ENCODE results near the gene DAD1.

DAD1 gene

GRCh38 chr14:22534547-22534946, 54.5 kb downstream of the DAD1 start:
- no peak for DNase-seq

- no peak for DNase-seq
These were observed 55.2 kb downstream of the DAD1 start for GRCh38 chr14:22533739-22534359.

- DNase-seq = no peak
These were observed 55.8 kb downstream of the DAD1 start for GRCh38 chr14:22533057-22533704.

DNA sequence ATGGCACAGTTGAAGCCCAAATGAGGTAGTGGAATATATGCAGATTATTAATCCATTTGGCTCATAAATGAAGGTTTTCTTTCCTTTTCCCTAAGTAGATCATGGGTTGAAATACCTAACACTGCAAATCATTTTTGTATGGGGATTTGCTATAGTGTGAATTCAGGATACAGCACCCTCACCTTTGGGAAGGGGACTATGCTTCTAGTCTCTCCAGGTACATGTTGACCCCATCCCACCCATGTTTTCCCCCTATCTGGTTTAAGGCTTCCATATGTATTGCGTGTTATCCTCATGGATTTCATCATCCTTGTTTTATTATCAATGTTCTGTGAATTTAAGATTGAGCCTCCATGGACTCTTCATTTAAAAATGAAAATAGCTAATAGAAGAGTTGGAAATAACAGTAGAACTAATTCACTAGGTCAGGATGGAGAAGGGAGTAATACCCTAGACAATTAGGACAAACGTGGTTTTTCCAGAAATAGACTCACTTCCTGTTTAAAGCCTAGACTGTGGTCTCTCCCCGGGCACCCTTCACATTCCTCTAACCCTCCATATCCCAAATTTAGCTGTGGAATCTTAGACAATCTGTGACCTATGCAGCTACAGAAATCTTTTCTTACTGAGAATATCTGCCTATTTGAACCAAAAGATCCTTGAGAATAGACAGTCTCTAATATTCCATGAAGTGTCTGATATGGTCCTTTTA, 56.5 kb downstream of the DAD1 start:
- DNase-seq = no peak

DNA sequence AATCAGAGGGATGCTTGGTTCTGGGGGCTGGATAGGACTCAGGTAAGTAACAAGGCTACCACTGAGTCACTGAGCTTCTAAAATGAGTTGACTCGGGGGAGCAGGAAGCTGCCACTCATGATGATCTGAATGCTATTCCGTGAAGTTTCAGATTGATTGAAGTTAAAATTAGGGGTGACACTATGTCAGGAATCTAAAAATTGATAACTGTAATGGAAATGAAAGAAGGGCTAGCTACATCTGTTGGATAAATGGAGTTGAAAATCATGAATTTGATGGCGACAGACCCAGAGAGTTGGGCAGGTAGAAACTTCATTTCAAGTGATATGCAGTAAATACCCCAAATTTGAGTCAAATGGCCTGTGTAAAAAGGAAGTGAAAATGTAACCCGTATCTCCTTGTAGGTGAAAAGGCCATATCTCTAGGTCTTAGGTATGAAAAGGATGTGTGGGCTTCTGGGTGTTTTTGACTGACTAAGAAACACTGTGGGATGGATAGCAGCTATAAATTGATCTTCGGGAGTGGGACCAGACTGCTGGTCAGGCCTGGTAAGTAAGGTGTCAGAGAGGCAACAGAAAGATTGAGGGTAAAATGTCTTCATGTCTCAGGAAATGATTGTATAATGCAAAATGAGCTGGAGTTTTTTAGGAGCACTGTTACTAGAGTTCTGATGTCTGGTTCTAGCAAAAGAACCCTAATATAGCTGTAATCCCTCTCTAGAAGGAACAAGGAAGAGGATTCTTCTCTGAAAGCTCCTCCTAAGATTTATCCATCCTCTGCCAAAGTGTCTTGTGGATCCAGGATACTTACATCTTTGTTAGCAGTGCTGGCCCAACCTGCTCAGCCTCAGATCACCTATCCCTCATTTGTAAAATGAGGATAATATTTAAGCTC, 57.3 kb downstream of the DAD1 start:
- no peak for DNase-seq

- DNase-seq = no peak
These were observed 58.9 kb downstream of the DAD1 start for GRCh38 chr14:22530127-22530526.

GRCh38 chr14:22526744-22527143, 62.3 kb downstream of the DAD1 start:
- DNase-seq = no peak

GRCh38 chr14:22526218-22526617, 62.8 kb downstream of the DAD1 start:
- DNase-seq = no peak

DNA sequence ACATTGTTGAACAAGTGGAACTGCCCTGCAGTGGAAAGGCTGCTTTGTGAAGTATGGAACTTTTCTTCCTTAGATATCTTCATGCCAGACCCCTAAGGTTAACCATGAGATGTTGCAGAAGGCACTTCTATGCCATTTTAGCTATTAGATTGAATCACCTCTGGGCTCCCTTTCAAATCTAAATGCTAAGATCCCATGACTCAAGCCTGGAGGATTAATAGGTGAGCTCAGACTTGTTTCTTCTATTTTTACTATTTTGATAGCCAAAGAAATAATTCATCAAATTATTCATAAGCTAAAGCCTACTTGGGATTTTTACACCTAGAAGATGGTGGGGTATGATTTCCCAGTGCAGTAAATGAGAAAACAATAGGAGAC, 64.3 kb downstream of the DAD1 start:
- no peak for DNase-seq

GRCh38 chr14:22524115-22524783, 64.8 kb downstream of the DAD1 start:
- DNase-seq = peak; percentile 55

DNA sequence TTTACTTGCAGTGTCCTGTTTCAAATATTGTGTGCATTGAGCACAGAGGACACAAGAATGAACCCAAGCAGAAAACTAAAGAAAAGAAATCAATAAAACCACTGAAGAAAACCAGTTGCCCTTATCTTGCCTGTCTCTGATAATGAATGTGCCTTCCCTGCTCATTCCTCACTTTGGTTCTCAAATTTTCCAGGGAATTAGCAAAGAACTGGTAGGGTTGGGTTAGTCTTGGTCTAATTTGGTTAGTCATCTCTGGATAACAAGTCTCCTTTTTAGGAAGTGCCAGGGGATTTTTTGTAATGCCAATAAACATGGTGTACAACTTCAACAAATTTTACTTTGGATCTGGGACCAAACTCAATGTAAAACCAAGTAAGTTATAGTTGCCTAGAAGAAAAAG, 65.7 kb downstream of the DAD1 start:
- no peak for DNase-seq

DNA sequence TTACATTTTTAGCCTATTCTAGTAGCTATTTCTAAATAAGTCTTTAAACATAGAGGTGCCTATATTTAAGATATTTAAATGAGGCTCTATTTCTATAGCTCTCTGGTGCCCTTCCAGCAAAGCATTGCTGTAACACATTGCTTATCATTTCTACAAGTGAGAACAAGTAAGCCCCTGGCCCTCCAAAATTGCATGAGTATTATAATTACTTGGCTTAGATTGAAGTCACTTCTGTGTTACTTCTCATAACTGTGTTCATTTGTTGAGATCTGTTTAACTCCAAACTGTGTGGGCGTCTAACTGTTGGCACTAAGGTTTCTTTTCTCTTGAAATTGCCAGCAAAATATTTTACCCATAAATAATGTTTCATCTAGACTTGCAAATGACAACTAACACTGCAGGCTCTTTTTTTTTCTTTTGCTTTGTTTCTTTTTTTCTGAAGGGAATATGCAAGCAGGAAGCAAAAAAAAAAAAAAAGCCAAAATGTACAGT, 66.5 kb downstream of the DAD1 start:
- DNase-seq = no peak

DNA sequence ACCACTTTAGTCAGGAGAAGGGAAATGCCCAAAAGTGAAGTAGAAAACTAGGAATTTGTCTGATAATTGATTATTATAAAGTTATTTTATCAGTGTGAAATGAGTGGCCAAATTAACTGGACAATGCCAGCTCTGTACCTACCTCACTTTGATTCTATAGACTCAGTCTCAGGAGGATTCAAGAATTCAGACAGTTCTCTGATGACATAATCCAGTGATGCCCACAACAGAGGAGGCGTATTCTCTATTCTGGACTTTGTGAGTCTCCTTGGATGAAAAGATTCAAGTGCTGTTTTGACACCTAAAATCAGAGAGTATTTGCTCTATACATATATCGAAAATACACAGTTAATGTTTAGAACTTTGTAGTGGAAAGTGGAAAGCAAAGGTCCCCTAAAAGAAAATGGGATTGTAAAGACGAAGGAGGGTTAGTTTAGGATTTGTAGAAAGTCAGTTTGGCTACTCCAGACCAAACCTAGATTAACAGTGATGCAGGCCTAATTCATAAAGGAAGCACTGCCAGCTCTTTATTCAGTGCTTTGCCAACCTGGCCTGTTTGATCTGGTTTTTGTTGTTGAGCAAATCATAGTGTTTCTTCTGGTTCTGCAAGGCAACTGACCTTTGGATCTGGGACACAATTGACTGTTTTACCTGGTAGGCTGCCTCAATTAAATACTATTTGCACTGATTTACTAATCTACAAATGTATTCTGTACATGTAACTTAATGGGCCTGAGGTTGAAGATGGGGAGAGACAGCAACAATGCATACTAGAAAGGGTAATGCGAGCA, 67.4 kb downstream of the DAD1 start:
- DNase-seq = no peak

- no peak for DNase-seq
These were observed 68.2 kb downstream of the DAD1 start for GRCh38 chr14:22520796-22521195.

DNA sequence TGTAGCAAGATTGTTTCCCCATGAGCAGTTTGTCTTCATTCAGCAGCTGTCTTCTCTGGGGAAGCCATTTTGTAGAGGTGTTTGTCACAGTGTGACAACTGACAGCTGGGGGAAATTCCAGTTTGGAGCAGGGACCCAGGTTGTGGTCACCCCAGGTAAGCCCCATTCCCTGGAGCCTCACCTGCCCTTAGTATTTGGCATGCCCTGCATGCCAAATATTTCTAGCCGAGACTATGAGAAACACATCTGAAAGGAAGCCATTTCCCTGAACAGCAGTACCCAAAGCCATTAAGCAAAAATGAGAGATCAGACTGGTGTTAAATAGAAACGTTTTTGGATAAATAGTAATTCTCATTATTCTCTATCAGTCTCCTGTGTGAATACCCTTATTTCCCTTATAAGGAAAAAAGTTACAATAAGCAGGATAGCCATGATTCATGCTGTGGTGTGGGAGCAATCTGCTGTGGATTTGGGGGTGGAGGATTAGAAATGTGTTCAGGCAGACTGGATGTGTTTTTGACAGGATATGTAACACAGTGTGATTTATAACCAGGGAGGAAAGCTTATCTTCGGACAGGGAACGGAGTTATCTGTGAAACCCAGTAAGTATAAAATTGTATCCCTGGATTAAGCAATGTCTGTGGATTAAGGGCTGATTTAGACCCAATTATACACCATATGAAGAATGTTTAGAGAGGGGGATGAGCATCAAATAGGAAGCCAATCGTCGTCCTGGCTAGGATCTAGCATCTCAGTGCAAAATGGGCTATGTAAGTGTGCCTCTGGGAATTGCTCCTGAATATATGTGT, 68.9 kb downstream of the DAD1 start:
- DNase-seq = no peak

GRCh38 chr14:22518073-22518472, 71.0 kb downstream of the DAD1 start:
- no peak for DNase-seq

GRCh38 chr14:22517117-22517720, 71.8 kb downstream of the DAD1 start:
- DNase-seq = no peak

- DNase-seq = no peak
These were observed 73.1 kb downstream of the DAD1 start for GRCh38 chr14:22515929-22516328.

Data from CD4-positive, alpha-beta T cell treated with Interleukin-10 for 1 hour (primary cell).